IMR-90 (cell line): ENCODE data around the gene CD86. TPM values are rescaled to one million over a fixed set of nuclear protein-coding genes. Genes with fewer than 3 reads are reported as not detected.

Source experiments
- ATAC-seq: fragments of 200-7000 bp; cut with Tn5 transposase; 2 replicates; pipeline ENCODE4 v1.9.1; 2020; ENCODE audit warnings: low read depth, mild to moderate bottlenecking, moderate library complexity
- BruUV-seq: library from RNA; stranded (reverse); fragments of 400-500 nt; replicated peaks from 2 replicates; lab custom pipeline; 2021; lab: Mats Ljungman, UMichigan
- CTCF ChIA-PET: fragments of 300-600 bp; formaldehyde crosslinking; extraction: SDS; loops from one replicate; lab custom pipeline; 2021; ENCODE audit warnings: antibody characterized with exemption; lab: Yijun Ruan, JAX
- POLR2A ChIA-PET: fragments of 300-600 bp; sonication (Branson Sonifier 250); formaldehyde crosslinking; loops from one replicate; lab custom pipeline; 2022; ENCODE audit warnings: antibody characterized with exemption; ENCODE audit not compliant: unreplicated experiment; lab: Charles Lee
- DNase-seq: peaks from one replicate; pipeline ENCODE4 v3.0.0; 2013
- H2AFZ ChIP-seq: replicated peaks from 2 replicates; pipeline ENCODE3; 2013; ENCODE audit warnings: low read length, mild to moderate bottlenecking; ENCODE audit not compliant: poor library complexity
- H2AK5ac ChIP-seq: 2 replicates; pipeline ENCODE4 v1.6.1; 2013; ENCODE audit warnings: low read depth, low read length, inconsistent platforms
- H2AK9ac ChIP-seq: replicated peaks from 2 replicates; pipeline ENCODE3; 2013; ENCODE audit warnings: mild to moderate bottlenecking, low read depth, low read length, moderate library complexity; ENCODE audit not compliant: poor library complexity
- H2BK120ac ChIP-seq: 2 replicates; pipeline ENCODE4 v1.6.1; 2013; ENCODE audit warnings: low read depth, low read length, inconsistent platforms
- H2BK15ac ChIP-seq: 3 replicates; pipeline ENCODE4 v1.6.1; 2013; ENCODE audit warnings: low read depth, low read length, inconsistent platforms
- H2BK20ac ChIP-seq: 2 replicates; pipeline ENCODE4 v1.6.1; 2013; ENCODE audit warnings: low read depth, mild to moderate bottlenecking, inconsistent platforms, low read length, moderate library complexity
- H2BK5ac ChIP-seq: 2 replicates; pipeline ENCODE4 v1.6.1; 2013; ENCODE audit warnings: mild to moderate bottlenecking, low read depth, low read length, inconsistent platforms; ENCODE audit not compliant: poor library complexity, severe bottlenecking
- H3K14ac ChIP-seq: replicated peaks from 2 replicates; pipeline ENCODE4 v1.6.1; 2013; ENCODE audit warnings: low read depth, low read length, inconsistent platforms
- H3K18ac ChIP-seq: 2 replicates; pipeline ENCODE4 v1.6.1; 2013; ENCODE audit warnings: low read depth, low read length, control low read depth
- H3K23ac ChIP-seq: 2 replicates; pipeline ENCODE4 v1.6.1; 2013; ENCODE audit warnings: low read depth, low read length, inconsistent platforms
- H3K27ac ChIP-seq: 2 replicates; pipeline ENCODE4 v1.5.1; 2013; ENCODE audit warnings: mild to moderate bottlenecking, control low read depth, low read length; ENCODE audit not compliant: insufficient read depth
- H3K27me3 ChIP-seq: 2 replicates; pipeline ENCODE4 v1.6.1; 2013; ENCODE audit warnings: low read length; ENCODE audit not compliant: control insufficient read depth, insufficient read depth
- H3K36me3 ChIP-seq: 2 replicates; pipeline ENCODE4 v1.6.1; 2013; ENCODE audit warnings: low read length, mixed read lengths; ENCODE audit not compliant: control insufficient read depth, insufficient read depth
- H3K4ac ChIP-seq: 2 replicates; pipeline ENCODE4 v1.6.1; 2013; ENCODE audit warnings: low read depth, low read length, inconsistent platforms
- H3K4me1 ChIP-seq: 2 replicates; pipeline ENCODE4 v1.6.1; 2013; ENCODE audit warnings: low read length, mixed read lengths; ENCODE audit not compliant: control insufficient read depth, insufficient read depth
- H3K4me2 ChIP-seq: 2 replicates; pipeline ENCODE4 v1.6.1; 2013; ENCODE audit warnings: low read depth, mild to moderate bottlenecking, control low read depth, low read length, moderate library complexity
- H3K4me3 ChIP-seq: 2 replicates; pipeline ENCODE4 v1.5.1; 2013; ENCODE audit warnings: low read depth, mild to moderate bottlenecking, control low read depth, low read length, moderate library complexity; ENCODE audit not compliant: insufficient read depth
- H3K56ac ChIP-seq: 2 replicates; pipeline ENCODE4 v1.6.1; 2013; ENCODE audit warnings: low read length, inconsistent platforms; ENCODE audit not compliant: insufficient read depth; ENCODE audit errors: extremely low read depth
- H3K79me1 ChIP-seq, 2 experiments: 2 replicates each; pipeline ENCODE4 v1.6.1; 2013; ENCODE audit warnings: low read length in 2 of 2, inconsistent platforms in 1 of 2, low read depth in 1 of 2
- H3K9ac ChIP-seq: 2 replicates; pipeline ENCODE4 v1.6.1; 2013; ENCODE audit warnings: low read depth, low read length, control low read depth
- H3K9me1 ChIP-seq: 2 replicates; pipeline ENCODE4 v1.6.1; 2013; ENCODE audit warnings: low read length, inconsistent platforms; ENCODE audit not compliant: insufficient read depth
- H3K9me3 ChIP-seq: 2 replicates; pipeline ENCODE4 v1.6.1; 2013; ENCODE audit warnings: low read length; ENCODE audit not compliant: control insufficient read depth, insufficient read depth
- H4K20me1 ChIP-seq: 2 replicates; pipeline ENCODE4 v1.6.1; 2013; ENCODE audit warnings: low read length, inconsistent platforms; ENCODE audit not compliant: insufficient read depth
- H4K5ac ChIP-seq: 2 replicates; pipeline ENCODE4 v1.6.1; 2013; ENCODE audit warnings: mild to moderate bottlenecking, low read depth, low read length, control low read depth
- H4K8ac ChIP-seq, 2 experiments: 2 replicates each; pipeline ENCODE4 v1.6.1; 2013; ENCODE audit warnings: low read depth in 2 of 2, low read length in 2 of 2, control low read depth in 1 of 2, inconsistent platforms in 1 of 2
- H4K91ac ChIP-seq: 2 replicates; pipeline ENCODE4 v1.6.1; 2013; ENCODE audit warnings: low read depth, low read length, inconsistent platforms; ENCODE audit not compliant: insufficient read depth
- BHLHE40 ChIP-seq: fragments of 150-350 bp; IDR thresholded peaks from 2 replicates; pipeline ENCODE4 v1.6.1; 2016; ENCODE audit warnings: mild to moderate bottlenecking, low read depth, low read length
- CEBPB ChIP-seq: IDR thresholded peaks from 2 replicates; pipeline ENCODE4 v1.6.1; 2012; ENCODE audit warnings: low read depth, low read length, improper control_type of control experiment
- FOS ChIP-seq: fragments of 150-350 bp; IDR thresholded peaks from 2 replicates; pipeline ENCODE4 v1.6.1; 2016; ENCODE audit warnings: low read depth, low read length
- MAFK ChIP-seq: IDR thresholded peaks from 2 replicates; pipeline ENCODE4 v1.6.1; 2012; ENCODE audit warnings: low read depth, low read length, improper control_type of control experiment
- MAZ ChIP-seq: IDR thresholded peaks from 2 replicates; pipeline ENCODE4 v1.6.1; 2012; ENCODE audit warnings: low read depth, mild to moderate bottlenecking, low read length, improper control_type of control experiment, moderate library complexity, borderline replicate concordance
- POLR2A ChIP-seq: IDR thresholded peaks from 2 replicates; pipeline ENCODE4 v1.6.1; 2012; ENCODE audit warnings: mild to moderate bottlenecking, low read depth, low read length
- RAD21 ChIP-seq: IDR thresholded peaks from 2 replicates; pipeline ENCODE4 v1.6.1; 2012; ENCODE audit warnings: low read length, improper control_type of control experiment
- RCOR1 ChIP-seq: IDR thresholded peaks from 2 replicates; pipeline ENCODE4 v1.6.1; 2012; ENCODE audit warnings: mild to moderate bottlenecking, low read length, improper control_type of control experiment; ENCODE audit not compliant: insufficient replicate concordance
- SMC3 ChIP-seq: fragments of 150-350 bp; IDR thresholded peaks from 2 replicates; pipeline ENCODE4 v1.6.1; 2016; ENCODE audit warnings: low read depth, mild to moderate bottlenecking, antibody characterized with exemption, low read length, moderate library complexity
- WGBS, 2 experiments: methylation state at CpG; one replicate each; pipeline versions ENCODE4 v1.1.5 to v1.1.7; 2013; ENCODE audit warnings: missing lambda C conversion rate in 2 of 2; ENCODE audit not compliant: insufficient read length in 1 of 2; ENCODE audit errors: extremely low coverage in 2 of 2; 5-methylcytosine and 5-hydroxymethylcytosine counted together
- dilution Hi-C: fragments of 300-500 bp; cut with HindIII; formaldehyde crosslinking; loops from one replicate; pipeline ENCODE4 v1.14.3; 2018; ENCODE audit warnings: low sequenced_read_pairs; ENCODE audit not compliant: unreplicated experiment
- in situ Hi-C: fragments of 300-500 bp; cut with MboI; formaldehyde crosslinking; loops from 3 replicates; pipeline ENCODE4 v1.14.3; 2019; ENCODE audit warnings: low sequenced_read_pairs, inconsistent platforms, mixed read lengths
- intact Hi-C: fragments of 100-400 bp; cut with micrococcal nuclease; formaldehyde crosslinking; loops from 2 replicates; pipeline ENCODE4 v1.10.0; 2022
- polyA plus RNA-seq, 3 experiments: library from polyadenylated mRNA; depleted of rRNA; stranded (reverse); fragments of >200 nt; gene quantifications; 2 replicates each; pipeline ENCODE4 v1.2.3, GENCODE V29; 2012; ENCODE audit warnings: low replicate concordance in 1 of 3
- total RNA-seq: library from RNA; depleted of rRNA; stranded (reverse); fragments of >200 nt; gene quantifications from 2 replicates; pipeline ENCODE4 v1.2.3, GENCODE V29; 2012
- TF ChIP-seq, protein P1 (sequence below): fragments of 150-350 bp; IDR thresholded peaks from 2 replicates; pipeline ENCODE4 v1.6.1; 2016; ENCODE audit warnings: low read depth, mild to moderate bottlenecking, low read length, moderate library complexity, borderline replicate concordance
- TF ChIP-seq, protein P2 (sequence below): conservative IDR thresholded peaks from 2 replicates; pipeline ENCODE4 v1.5.1; 2012; ENCODE audit warnings: mild to moderate bottlenecking, low read depth, low read length, improper control_type of control experiment
- TF ChIP-seq, protein P3 (sequence below): fragments of 150-350 bp; IDR thresholded peaks from 2 replicates; pipeline ENCODE4 v1.6.1; 2017; ENCODE audit warnings: mild to moderate bottlenecking, antibody characterized with exemption, low read length, low read depth

Gene CD86
- total and polyA plus RNA-seq, 2 of the 4 experiments (the other 2 are of a cell fraction) = not detected

DNA sequence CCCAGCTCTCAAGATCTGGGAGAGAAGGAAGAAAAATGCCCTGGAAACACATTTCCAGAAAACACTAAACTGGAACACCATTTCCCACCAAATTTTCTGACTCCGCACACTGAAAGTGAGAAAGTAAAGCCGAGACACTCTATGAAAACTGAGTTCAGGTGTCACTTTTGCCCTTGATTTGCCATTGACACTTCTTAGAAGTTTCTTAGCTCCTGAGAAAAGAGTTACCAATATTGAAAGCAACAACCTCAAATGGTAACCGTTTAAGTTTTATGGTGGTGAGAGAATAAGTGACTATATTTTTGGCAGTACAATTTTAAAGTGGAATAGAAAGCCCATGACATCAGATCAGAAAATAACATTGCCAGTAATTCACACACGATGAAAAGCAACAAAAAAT, 39.0 kb downstream of the CD86 start (continued):
- TF ChIP-seq, protein P1, sequence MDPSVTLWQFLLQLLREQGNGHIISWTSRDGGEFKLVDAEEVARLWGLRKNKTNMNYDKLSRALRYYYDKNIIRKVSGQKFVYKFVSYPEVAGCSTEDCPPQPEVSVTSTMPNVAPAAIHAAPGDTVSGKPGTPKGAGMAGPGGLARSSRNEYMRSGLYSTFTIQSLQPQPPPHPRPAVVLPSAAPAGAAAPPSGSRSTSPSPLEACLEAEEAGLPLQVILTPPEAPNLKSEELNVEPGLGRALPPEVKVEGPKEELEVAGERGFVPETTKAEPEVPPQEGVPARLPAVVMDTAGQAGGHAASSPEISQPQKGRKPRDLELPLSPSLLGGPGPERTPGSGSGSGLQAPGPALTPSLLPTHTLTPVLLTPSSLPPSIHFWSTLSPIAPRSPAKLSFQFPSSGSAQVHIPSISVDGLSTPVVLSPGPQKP = no peak
- TF ChIP-seq RAD21 (no peak), MAZ (no peak)

DNA sequence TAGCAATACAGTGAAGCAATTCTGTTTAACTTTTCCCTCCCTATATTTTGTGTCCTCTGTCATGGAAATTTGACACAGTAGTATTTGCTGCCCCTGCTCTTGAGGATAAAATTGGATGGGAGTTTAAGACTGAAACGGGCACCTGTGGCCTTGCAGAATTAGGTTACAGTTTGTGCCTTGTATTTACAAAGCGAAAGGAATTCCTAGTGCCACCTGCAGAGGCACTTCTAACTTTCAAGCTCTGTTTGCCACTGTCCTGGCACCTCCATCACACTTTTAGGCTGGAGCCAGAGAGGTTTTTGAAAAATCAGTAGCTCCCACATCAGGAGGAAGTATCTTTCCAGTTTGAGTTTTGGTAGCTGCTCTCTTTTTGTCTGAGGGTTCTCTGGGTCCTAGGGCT, 39.5 kb downstream of the CD86 start:
- no TSS peak for BruUV-seq
- H3K79me1 ChIP-seq = no peaks in the 10 kb centered on the region
- no peak overlapping the region for H3K14ac ChIP-seq
- H3K36me3 ChIP-seq = no peaks in the 10 kb centered on the region
- H2AK5ac ChIP-seq = no peak overlapping the region
- dilution Hi-C loops (no loop called here), intact Hi-C loops (no loop called here), in situ Hi-C loops (no loop called here)
- H3K9me3 ChIP-seq = no peaks in the 10 kb centered on the region
- no peak for ATAC-seq
- no peaks in the 10 kb centered on the region for H3K4me1 ChIP-seq
- H2AK9ac ChIP-seq = no peak overlapping the region
- no peak overlapping the region for H2BK15ac ChIP-seq
- H4K20me1 ChIP-seq = no peaks in the 10 kb centered on the region
- H2BK120ac ChIP-seq = no peak overlapping the region
- no peaks in the 10 kb centered on the region for H3K9me1 ChIP-seq
- H2BK5ac ChIP-seq = no peak overlapping the region
- no peak overlapping the region for H3K9ac ChIP-seq
- ChIA-PET POLR2A (no interaction called here), CTCF (interaction anchor here (1.7 kb wide), 1 partner anchor 164 kb away, joined by 7 read pairs; no protein-coding TSS in a partner anchor)
- no peak overlapping the region for H3K4me2 ChIP-seq
- DNase-seq = no peak
- no peak overlapping the region for H3K4ac ChIP-seq
- H3K4me3 ChIP-seq = no peak overlapping the region
- no peak overlapping the region for H4K91ac ChIP-seq
- H3K27me3 ChIP-seq = peaks cover 9% of the 10 kb centered on the region
- no CpG with 5 or more reads among the region's 2 CpGs for WGBS, 2 experiments
- H2BK20ac ChIP-seq = no peak overlapping the region
- no peak overlapping the region for H4K8ac ChIP-seq
- no peak overlapping the region for H4K5ac ChIP-seq
- no peak overlapping the region for H2AFZ ChIP-seq
- no peak overlapping the region for H3K18ac ChIP-seq
- no peak overlapping the region for H3K23ac ChIP-seq
- no peak overlapping the region for H3K27ac ChIP-seq
- no peak overlapping the region for H3K56ac ChIP-seq
- no peak for TF ChIP-seq RCOR1
- TF ChIP-seq, protein P1 = no peak
- no peak for TF ChIP-seq BHLHE40
- no peak for TF ChIP-seq MAFK
- TF ChIP-seq CEBPB = no peak
- TF ChIP-seq, protein P2, sequence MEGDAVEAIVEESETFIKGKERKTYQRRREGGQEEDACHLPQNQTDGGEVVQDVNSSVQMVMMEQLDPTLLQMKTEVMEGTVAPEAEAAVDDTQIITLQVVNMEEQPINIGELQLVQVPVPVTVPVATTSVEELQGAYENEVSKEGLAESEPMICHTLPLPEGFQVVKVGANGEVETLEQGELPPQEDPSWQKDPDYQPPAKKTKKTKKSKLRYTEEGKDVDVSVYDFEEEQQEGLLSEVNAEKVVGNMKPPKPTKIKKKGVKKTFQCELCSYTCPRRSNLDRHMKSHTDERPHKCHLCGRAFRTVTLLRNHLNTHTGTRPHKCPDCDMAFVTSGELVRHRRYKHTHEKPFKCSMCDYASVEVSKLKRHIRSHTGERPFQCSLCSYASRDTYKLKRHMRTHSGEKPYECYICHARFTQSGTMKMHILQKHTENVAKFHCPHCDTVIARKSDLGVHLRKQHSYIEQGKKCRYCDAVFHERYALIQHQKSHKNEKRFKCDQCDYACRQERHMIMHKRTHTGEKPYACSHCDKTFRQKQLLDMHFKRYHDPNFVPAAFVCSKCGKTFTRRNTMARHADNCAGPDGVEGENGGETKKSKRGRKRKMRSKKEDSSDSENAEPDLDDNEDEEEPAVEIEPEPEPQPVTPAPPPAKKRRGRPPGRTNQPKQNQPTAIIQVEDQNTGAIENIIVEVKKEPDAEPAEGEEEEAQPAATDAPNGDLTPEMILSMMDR = no peak
- TF ChIP-seq POLR2A = no peak
- TF ChIP-seq MAZ = no peak
- TF ChIP-seq RAD21 = no peak
- no peak for TF ChIP-seq SMC3
- no peak for TF ChIP-seq FOS
- TF ChIP-seq, protein P3, sequence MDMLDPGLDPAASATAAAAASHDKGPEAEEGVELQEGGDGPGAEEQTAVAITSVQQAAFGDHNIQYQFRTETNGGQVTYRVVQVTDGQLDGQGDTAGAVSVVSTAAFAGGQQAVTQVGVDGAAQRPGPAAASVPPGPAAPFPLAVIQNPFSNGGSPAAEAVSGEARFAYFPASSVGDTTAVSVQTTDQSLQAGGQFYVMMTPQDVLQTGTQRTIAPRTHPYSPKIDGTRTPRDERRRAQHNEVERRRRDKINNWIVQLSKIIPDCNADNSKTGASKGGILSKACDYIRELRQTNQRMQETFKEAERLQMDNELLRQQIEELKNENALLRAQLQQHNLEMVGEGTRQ = no peak
